KG1 (cell line): ENCODE data around the gene KNDC1.
"Not testable (repeated sequence)": the region's sequence is repeated elsewhere in the genome, so short reads cannot be mapped to it uniquely, and the experiment has no call there.

Source experiments
- DNase-seq: peaks from one replicate; lab custom pipeline; 2025; lab: John Stamatoyannopoulos, UW

KNDC1 gene, protein sequence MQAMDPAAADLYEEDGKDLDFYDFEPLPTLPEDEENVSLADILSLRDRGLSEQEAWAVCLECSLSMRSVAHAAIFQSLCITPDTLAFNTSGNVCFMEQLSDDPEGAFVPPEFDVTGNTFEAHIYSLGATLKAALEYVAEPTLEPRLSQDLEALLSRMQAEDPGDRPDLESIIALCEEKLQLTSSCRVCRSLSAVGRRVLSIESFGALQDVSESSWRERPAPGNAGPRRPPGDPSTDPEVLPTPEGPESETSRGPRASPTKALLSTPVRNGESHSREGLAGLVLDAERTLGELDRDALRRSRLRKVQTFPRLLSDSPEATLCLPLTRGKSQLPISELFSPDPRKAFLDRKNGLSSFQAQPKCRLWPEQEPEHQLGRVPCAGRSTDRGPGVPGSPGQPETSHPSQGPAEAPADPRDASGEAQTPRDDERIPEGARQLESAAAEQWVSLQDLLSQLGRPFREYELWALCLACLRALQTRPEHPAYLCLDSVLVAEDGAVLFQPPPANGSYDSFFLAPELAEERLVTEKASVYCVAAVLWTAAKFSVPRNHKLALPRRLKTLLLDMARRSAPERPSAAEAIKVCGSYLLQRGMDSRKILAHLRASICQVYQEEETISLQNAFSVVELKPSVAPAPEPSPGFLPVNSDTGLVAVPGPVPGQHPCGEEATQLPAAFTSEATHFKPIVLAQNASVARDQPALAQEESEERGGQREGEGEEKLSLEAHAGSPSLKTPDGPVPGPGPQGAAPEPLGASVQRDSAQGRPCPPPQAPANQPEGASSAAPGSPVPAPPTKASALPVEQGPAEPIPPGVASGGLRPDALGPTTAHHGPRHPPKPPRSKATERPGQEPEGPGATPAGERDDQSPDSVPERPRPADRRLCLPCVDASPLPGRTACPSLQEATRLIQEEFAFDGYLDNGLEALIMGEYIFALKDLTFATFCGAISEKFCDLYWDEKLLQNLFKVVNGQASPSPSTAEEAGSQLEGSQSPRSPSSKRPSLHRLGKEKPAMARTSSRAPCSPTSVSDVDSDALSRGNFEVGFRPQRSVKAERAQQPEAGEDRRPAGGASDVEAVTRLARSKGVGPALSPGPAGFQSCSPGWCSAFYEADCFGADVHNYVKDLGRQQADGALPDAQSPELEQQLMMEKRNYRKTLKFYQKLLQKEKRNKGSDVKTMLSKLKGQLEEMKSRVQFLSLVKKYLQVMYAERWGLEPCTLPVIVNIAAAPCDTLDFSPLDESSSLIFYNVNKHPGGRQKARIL (N-terminal part only)

DNA sequence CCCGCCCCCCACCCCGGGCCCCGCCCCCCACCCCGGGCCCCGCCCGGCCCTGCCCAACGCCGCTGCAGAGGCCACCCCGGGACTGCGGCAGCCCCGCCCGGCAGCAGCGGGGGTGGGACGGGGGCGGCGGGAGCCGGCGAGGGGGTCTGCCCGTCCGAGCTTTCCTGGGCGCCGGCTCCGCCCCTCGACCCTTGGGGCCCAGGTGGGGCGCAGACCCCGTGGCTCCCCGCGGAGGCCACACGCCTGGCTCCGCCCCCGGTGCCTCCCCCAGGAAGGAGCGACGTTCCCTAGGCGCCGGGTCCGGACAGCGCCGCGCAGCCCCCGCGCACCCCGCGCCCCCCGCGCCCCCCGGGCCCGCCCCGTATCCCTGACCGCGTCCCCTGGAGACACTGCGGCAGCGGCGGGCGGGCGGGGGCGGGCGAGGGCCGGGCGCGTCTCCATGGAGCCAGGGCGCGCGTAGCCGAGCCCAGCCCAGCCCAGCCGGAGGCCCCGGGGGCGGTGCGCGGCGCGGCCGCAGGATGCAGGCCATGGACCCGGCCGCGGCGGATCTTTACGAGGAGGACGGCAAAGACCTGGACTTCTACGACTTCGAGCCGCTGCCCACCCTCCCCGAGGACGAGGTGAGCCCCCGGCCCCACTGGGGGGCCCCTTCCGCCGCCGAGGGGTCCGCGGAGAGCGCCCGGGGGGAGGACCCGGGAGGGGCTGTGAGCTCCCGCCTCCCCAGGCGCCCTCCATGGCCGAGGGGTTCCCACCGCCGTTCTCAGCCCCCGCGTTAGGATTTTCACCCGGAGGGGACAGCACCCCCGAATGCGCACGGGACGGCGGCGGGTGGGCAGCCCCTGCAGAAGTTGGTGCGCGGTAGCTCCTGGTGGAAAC, at the start of gene KNDC1:
Gene KNDC1, plus strand, starts transcription at position 270 of the 876 bp plus-strand sequence. Its CDS starts 249 bp downstream, at position 519.
- no peak for DNase-seq

DNA sequence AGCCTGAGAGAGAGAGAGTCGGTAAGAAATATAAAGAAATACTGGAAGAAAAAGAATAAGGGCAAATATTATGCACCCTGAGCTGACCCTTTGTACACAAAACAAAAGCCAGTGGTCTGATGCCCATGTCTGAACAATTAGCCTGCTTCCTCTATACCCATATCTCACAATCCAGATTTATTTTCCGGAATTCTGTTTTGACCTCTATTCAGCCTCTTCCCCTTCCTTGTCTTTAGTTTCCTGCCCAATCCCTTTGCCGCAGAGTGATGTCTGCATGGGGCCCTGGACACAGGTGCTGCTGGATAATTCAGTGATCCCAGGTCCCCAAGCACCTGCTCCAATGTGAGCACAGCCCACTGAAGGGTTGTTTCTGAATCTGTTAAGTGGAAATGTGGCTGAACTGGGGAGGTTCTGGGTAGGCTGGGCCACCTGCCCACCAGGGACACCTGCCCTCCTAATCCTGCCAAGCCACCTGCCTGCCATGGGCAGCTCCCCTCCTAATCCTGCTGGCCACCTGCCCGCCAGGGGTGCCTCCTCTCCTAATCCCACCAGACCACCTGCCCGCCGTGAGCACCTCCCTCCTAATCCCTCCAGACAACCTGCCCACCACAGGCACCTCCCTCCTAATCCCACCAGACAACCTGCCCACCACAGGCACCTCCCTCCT, 49.3 kb upstream of the KNDC1 start:
- no peak for DNase-seq

DNA sequence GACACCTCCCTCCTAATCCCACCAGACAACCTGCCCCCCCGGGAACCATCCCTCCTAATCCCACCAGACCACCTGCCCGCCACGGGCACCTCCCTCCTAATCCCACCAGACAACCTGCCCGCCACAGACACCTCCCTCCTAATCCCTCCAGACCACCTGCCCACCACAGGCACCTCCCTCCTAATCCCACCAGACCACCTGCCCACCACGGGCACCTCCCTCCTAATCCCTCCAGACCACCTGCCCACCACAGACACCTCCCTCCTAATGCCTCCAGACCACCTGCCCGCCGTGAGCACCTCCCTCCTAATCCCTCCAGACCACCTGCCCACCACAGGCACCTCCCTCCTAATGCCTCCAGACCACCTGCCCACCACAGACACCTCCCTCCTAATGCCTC, 48.4 kb upstream of the KNDC1 start:
- not testable (repeated sequence) for DNase-seq

DNA sequence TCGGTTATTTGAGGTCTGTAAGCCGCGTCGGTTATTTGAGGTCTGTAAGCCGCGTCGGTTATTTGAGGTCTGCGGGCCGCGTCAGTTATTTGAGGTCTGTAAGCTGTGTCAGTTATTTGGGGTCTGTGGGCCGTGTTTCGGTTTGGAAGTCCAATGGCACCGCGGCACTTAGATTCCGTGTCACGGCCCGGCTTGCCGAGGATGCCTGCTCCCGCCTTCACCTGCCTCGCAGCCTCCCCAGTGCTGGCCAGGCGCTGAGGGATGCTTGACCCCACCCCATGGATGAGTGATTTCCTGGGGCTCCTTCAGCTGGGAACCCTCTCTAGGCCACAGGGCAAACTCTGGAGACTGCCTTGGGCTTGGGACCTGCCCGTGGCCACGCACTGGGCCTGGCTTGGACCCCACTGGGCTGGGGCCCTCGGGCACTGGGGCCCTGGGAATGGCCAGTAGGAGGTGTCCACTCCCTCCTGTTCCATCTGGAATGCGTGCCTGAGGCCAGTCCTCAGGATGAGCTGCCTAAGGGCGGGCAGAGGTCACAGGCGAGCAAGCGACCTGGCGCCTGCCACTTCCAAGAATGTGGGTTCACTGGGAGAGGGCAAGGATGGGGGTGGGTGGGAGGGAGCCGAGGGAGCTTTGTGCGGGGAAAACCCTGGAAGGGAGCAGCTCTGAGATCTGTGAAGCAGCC, 46.7 kb upstream of the KNDC1 start:
- DNase-seq: no peak

DNA sequence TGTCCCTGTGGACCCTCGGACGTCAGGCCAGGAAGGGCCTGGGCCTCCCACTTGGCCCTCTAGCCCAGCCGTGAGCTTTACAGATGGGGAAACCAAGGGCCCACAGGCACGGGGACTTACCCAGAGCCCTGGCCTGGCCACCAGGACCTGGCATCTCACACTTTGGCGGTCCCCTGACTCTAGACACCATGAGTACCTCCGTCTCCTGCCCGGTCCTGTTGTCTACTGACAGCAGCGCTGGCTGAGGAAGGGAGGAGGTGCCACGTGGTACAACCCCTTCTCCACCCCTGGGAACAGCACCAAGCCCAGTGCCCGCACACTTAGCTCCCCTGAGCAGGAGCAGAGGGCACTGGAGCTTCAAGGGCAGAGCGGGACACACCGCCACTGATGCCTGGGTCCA, 46.2 kb upstream of the KNDC1 start:
- no peak for DNase-seq

DNA sequence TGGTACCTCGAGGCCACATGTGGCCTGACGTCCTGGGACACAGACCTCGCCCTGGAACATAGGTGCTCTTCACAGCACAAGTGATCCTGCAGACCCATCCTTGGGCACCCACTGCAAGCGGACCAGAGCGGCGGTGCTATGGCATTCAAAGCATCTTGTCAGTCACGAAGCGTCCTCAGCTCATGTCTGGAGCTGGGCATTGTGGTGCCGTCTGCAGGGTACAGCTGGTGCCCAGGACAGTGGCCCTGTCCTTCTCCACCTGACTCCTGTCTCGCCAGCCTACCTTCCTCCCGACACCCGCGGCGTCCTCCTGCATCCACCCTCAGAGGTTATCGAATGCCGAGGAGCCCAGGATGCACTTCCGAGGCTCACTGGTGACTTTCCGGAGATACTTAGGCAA, 45.8 kb upstream of the KNDC1 start:
- DNase-seq: no peak

DNA sequence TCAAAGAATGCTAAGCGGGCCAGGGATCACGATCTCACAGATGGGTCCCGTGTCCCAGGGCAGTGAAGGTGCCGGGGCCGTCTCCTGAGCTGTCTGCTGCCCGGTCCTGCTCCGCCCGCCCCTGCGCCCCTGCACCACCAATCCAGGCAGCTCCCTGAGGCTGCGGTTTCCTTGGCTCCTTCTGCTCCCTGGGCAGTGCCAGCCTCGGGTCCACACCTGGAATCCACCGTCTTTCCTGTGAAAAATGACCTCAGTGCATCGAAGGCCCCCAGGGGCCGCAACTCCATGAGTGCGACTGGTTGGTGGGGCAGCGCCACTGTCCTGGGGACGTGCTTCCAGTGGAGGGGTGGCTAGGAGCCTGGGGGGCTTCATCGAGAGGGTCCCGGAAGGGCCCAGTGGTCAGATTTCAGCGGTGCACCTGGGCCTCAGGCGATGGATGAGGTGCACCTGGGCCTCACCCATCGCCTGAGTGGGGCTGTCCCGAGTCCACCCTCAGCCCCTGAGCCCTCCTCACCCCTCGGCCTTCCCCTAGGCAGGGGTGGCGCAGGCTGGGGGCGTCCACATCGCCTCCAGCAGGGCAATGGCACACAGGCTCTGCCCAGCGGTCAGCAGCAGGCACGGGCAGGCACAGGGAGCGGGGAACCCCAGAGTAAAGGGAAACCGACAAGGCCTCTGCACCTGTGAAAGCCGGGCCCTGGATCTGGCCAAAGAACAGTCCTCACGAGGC, 45.1 kb upstream of the KNDC1 start:
- no peak for DNase-seq

DNA sequence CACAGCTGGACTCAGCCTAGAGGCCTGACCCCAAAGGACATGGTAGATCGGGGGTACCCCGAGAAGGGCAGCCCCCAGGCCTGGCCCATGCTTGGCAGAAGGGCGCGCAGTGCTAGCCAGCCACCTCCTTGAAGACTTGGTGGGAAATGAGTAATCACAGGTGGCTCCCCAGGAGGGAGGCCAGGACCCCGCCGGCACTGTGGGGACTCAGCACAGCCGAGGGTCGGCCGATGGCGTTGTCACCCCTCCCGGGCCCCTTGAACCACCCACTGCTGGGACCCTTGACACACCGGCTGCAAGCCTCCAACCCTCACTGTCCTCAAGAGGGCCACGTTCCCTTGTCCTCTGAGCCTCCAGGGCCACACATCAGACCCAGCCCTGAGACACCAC, 44.6 kb upstream of the KNDC1 start:
- no peak for DNase-seq

DNA sequence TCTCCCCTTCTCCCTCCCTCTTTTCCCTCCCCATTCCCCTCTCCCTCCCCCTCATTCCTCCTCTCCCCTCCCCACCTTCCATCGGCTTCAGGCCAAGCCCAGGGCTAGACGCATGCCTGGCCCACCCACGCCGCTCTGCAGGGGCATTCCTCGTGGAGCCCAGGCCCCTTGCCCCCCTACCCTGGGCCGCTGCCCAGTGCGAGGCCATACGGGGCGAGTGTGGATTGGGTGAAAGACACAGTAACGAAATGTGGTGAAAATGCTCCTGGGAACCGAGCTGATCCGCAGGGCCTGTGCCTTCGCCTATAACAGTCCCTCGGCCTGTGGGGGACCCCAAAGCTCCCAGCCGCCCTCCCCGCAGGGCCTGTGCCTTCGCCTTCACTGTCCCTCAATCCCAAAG, 44.0 kb upstream of the KNDC1 start:
- DNase-seq: no peak

DNA sequence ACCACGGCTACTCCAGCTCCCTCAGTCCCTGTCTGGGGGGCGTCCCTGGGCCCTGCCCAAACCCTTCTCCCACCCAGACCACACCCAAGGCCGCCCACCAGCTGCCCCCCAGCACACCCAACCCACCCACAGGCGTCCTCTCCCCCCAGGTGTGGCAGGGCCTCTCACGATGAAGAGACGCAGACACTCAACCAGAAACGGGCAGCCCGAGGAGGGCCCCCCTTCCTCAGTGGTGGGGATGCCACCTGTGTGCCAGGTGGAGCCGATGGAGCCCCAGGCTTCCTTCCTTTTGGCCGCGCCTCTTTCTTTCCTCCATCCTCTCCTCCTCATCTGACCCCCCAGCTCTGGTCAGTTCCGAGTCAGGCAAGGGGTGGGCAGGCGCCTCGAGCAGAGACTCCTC, 43.6 kb upstream of the KNDC1 start:
- no peak for DNase-seq

DNA sequence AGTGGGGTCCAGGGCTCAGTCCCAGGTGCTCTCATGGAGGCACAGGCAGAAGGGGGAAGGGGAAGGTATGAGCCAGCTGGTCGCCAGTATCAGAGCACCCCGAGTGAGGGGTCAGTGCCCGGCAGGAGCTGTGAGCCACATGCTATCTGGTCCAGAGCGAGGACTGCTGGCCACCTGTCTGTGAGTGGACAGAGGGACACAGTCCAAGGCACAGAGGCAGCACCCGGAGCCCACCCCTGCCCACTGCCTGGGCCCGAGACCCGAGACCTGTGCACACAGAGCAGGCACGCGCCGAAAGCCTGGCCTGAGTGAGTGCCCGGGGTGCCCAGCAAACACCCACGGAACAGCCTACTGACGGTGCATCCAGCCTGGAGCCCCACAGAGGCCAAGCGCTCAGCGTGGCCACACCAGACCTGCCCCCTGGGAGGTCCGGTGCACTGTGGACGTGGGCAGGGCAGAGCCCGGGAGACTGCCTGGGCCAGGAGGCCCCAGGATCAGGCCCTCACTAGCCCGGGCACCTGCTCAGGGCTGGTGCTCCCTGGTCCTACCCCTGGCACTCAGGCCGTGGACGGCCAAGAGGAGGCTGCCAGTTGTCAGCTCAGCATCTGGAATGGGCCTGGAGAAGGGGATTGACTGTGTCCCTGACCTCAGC, 42.9 kb upstream of the KNDC1 start:
- no peak for DNase-seq

DNA sequence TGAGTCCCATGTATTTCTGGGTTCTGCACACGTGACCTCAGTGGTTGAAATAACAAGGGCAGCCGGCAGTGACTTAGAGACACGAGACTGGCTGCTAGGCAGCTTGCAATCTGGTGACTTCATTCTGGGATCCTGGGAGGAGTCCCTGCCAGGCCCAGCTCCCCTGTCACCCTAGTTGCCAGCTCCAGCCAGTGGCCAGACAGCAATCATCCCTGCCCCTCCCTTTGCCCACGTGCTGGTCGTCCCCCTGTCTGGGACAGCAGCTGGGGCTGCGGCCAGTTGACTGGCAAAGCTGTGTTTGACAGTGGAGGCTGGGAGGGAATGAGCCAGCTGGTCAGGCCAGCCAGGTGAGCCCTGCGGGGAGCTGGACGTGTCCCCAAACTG, 42.3 kb upstream of the KNDC1 start:
- no peak for DNase-seq

DNA sequence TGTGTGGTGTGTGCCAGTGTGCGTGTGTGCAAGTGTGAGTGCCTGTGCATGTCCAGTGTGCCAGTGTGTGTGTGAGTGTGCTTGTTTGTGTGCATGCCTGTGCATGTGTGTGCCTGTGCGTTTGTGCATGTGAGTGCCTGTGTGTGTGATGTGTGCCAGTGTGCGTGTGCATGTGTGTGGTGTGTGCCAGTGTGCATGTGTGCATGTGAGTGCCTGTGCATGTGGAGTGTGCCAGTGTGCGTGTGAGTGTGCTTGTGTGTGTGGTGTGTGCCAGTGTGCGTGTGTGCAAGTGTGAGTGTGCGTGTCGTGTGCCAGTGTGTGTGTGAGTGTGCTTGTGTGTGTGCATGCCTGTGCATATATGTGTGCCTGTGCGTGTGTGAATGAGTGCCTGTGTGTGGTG, 38.5 kb upstream of the KNDC1 start:
- DNase-seq: no peak

DNA sequence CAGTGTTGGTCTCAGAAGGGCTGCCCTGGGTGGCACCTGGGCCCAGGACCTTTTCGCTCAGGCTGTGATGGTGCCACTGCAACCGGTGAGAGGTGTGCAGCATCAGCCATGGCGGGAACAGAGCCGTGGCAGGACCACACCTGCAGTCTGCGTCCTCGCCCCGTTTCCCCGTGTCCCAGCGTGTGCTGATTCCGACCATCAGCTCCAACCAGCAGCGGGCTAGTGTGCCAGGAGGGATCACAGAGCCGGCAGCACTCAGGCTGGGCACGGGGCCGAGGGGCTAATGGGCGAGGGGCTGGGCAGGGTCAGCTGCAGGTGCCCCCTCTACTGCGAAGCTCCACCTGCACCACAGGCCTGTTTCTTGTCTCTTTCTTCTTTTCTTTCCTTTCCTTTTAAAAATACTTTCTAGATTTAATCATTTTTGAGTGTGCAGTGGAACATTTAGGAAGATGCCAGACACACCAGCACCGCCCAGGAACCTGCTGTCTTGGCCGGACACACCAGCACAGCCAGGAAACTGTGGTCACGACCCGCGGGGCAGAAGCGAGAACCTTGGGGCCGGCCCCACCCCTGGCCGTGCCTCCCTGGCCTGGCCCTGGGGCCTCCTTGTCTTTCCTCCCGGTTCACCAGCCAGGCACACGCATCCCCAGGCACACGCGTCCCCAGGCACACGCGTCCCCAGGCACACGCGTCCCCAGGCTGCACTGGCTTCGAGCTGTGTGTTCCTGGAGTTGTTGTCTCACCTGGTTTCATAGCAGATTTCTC, 37.7 kb upstream of the KNDC1 start:
- DNase-seq: no peak

DNA sequence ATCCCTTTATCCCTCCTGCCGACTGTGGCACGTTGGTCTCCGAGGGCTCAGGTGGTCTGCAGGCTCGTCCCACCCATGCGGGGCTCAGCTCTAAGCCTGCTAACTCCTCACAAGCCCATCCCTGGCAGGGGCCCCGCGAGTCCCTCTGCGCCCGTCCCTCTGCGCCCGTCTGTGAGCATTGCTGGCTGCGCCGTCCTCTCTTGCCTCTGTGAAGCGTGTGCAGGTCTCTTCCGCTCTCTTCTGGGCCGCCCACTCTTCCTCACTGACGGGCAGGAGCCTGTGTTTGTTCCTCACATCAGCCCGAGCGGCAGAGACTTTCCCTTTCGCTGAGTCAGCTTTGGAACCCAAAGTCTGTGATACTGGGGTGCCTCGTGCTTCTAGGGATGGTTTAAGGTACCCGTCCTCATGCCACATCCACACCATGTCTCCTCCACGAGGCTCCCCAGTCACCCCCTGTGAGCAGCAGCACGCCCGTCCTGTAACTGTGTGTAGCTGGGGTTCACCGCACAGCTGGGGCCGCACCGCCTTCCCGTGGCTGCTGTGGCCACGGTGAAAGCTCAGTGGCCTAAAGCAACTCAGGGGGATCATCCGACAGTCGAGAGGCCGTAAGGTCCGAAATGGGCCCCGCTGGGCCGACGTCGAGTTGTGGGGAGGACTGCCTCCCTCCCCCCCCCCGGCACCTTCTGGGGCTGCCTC, 36.8 kb upstream of the KNDC1 start:
- no peak for DNase-seq

DNA sequence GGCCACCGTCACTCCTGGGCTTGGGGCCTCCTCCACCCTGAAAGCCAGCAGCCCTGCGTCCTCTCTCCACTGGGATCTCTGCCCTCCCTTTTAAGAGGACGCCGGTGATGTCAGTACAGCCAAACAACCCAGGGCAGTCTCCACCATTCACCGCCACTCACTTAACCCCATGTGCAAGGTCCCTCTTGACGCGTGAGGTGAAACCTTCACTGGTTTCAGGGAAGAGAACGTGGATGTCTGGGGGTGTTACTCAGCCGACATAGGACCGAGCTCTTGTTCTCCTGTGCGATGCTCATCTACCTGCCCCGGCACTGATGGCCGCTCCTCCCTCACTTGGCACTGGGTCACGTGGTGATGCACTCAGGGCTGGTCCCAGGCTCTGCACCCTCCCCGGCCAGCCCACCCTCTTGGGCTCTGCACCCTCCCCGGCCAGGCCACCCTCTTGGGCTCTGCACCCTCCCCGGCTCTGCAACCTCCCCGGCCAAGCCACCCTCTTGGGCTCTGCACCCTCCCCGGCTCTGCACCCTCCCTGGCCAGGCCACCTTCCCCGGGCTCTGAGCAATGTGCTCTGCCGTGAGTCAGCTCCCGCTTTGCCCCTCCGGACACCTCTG, 36.2 kb upstream of the KNDC1 start:
- no peak for DNase-seq
